H9 (cell line): ENCODE results near the gene ALKBH4. TPM values are rescaled to one million over a fixed set of nuclear protein-coding genes. Genes with fewer than 3 reads are reported as not detected.

Source experiments
- DNase-seq: peaks from one replicate; pipeline ENCODE4 v3.0.0-alpha.2; 2017
- H2AFZ ChIP-seq: one replicate; pipeline ENCODE4 v1.6.1; 2013; ENCODE audit warnings: mild to moderate bottlenecking, low read length, control low read depth, moderate library complexity
- H2AK5ac ChIP-seq: 2 replicates; pipeline ENCODE4 v1.6.1; 2013; ENCODE audit warnings: low read length, control low read depth, mixed read lengths; ENCODE audit not compliant: insufficient read length
- H2BK120ac ChIP-seq: one replicate; pipeline ENCODE4 v1.6.1; 2013; ENCODE audit warnings: low read depth, mild to moderate bottlenecking, low read length, control low read depth, inconsistent platforms; ENCODE audit not compliant: poor library complexity, severe bottlenecking
- H2BK12ac ChIP-seq: 2 replicates; pipeline ENCODE4 v1.6.1; 2013; ENCODE audit warnings: low read length, control low read depth, mixed read lengths, low read depth; ENCODE audit not compliant: insufficient read length
- H2BK15ac ChIP-seq: 2 replicates; pipeline ENCODE4 v1.6.1; 2013; ENCODE audit warnings: low read depth, low read length, control low read depth
- H2BK20ac ChIP-seq: one replicate; pipeline ENCODE4 v1.6.1; 2013; ENCODE audit warnings: low read depth, mild to moderate bottlenecking, low read length, control low read depth, inconsistent platforms; ENCODE audit not compliant: poor library complexity, severe bottlenecking
- H2BK5ac ChIP-seq: 2 replicates; pipeline ENCODE4 v1.6.1; 2013; ENCODE audit warnings: low read length, control low read depth, mixed read lengths; ENCODE audit not compliant: insufficient read length
- H3K14ac ChIP-seq: 2 replicates; pipeline ENCODE4 v1.6.1; 2013; ENCODE audit warnings: low read length, control low read depth; ENCODE audit not compliant: insufficient read depth
- H3K18ac ChIP-seq: 2 replicates; pipeline ENCODE4 v1.6.1; 2013; ENCODE audit warnings: low read depth, mild to moderate bottlenecking, mixed read lengths, low read length, control low read depth; ENCODE audit not compliant: insufficient read length
- H3K23ac ChIP-seq: 2 replicates; pipeline ENCODE4 v1.6.1; 2013; ENCODE audit warnings: low read length, control low read depth, mixed read lengths, low read depth; ENCODE audit not compliant: insufficient read length
- H3K23me2 ChIP-seq: 2 replicates; pipeline ENCODE4 v1.6.1; 2013; ENCODE audit warnings: low read depth, mild to moderate bottlenecking, mixed read lengths, low read length, control low read depth; ENCODE audit not compliant: insufficient read length, poor library complexity, severe bottlenecking
- H3K27ac ChIP-seq: 2 replicates; pipeline ENCODE4 v1.5.1; 2013; ENCODE audit warnings: low read length, control low read depth, mixed read lengths, low read depth; ENCODE audit not compliant: insufficient read length
- H3K27me3 ChIP-seq: 2 replicates; pipeline ENCODE4 v1.6.1; 2013; ENCODE audit warnings: low read length, control low read depth, inconsistent platforms; ENCODE audit not compliant: insufficient read depth
- H3K4ac ChIP-seq: 2 replicates; pipeline ENCODE4 v1.6.1; 2013; ENCODE audit warnings: low read depth, mild to moderate bottlenecking, control low read depth, inconsistent platforms, low read length, moderate library complexity
- H3K4me1 ChIP-seq: 2 replicates; pipeline ENCODE4 v1.6.1; 2013; ENCODE audit warnings: low read length, control low read depth, inconsistent platforms; ENCODE audit not compliant: insufficient read depth
- H3K4me2 ChIP-seq: 2 replicates; pipeline ENCODE4 v1.6.1; 2013; ENCODE audit warnings: low read length, control low read depth, mixed read lengths; ENCODE audit not compliant: insufficient read length, insufficient read depth
- H3K56ac ChIP-seq: 2 replicates; pipeline ENCODE4 v1.6.1; 2013; ENCODE audit warnings: low read depth, mild to moderate bottlenecking, mixed read lengths, low read length, control low read depth; ENCODE audit not compliant: insufficient read length
- H3K79me1 ChIP-seq: 2 replicates; pipeline ENCODE4 v1.6.1; 2013; ENCODE audit warnings: low read depth, mild to moderate bottlenecking, moderate library complexity, low read length, control low read depth, inconsistent platforms; ENCODE audit not compliant: insufficient read depth, poor library complexity, severe bottlenecking
- H3K79me2 ChIP-seq: 2 replicates; pipeline ENCODE4 v1.6.1; 2013; ENCODE audit warnings: low read length, control low read depth, inconsistent platforms; ENCODE audit not compliant: insufficient read depth
- H3K9ac ChIP-seq: 2 replicates; pipeline ENCODE4 v1.6.1; 2013; ENCODE audit warnings: low read length, control low read depth, mixed read lengths; ENCODE audit not compliant: insufficient read length; ENCODE audit errors: extremely low read depth
- H3K9me3 ChIP-seq: one replicate; pipeline ENCODE4 v1.6.1; 2013; ENCODE audit warnings: low read depth, low read length, inconsistent platforms; ENCODE audit not compliant: control insufficient read depth
- H3T11ph ChIP-seq: one replicate; pipeline ENCODE4 v1.6.1; 2013; ENCODE audit warnings: mild to moderate bottlenecking, low read length, control low read depth, inconsistent platforms
- H4K20me1 ChIP-seq: one replicate; pipeline ENCODE4 v1.6.1; 2013; ENCODE audit not compliant: control insufficient read depth, insufficient read length, insufficient read depth
- H4K5ac ChIP-seq: 2 replicates; pipeline ENCODE4 v1.6.1; 2013; ENCODE audit warnings: low read depth, mild to moderate bottlenecking, mixed read lengths, low read length, control low read depth; ENCODE audit not compliant: insufficient read length
- H4K8ac ChIP-seq: replicated peaks from 2 replicates; pipeline ENCODE4 v1.6.1; 2013; ENCODE audit warnings: low read length, control low read depth, mixed read lengths, low read depth; ENCODE audit not compliant: insufficient read length
- H4K91ac ChIP-seq: 2 replicates; pipeline ENCODE4 v1.6.1; 2013; ENCODE audit warnings: low read depth, mild to moderate bottlenecking, moderate library complexity, mixed read lengths, low read length, control low read depth; ENCODE audit not compliant: insufficient read length
- H3K27ac Mint-ChIP-seq, 3 experiments: 2 replicates in 2 of 3; 3 replicates in 1 of 3; pipeline ENCODE4 v1.8.0; 2020 to 2021; ENCODE audit warnings: mixed read lengths in 3 of 3, mild to moderate bottlenecking in 1 of 3, moderate library complexity in 1 of 3
- H3K27me3 Mint-ChIP-seq: 2 replicates; pipeline ENCODE4 v1.8.0; 2021; ENCODE audit warnings: low read depth, mild to moderate bottlenecking, moderate library complexity, mixed read lengths
- H3K36me3 Mint-ChIP-seq, 3 experiments: 2 replicates in 2 of 3; 3 replicates in 1 of 3; pipeline ENCODE4 v1.8.0; 2020 to 2021; ENCODE audit warnings: low read depth in 3 of 3, mixed read lengths in 3 of 3; ENCODE audit not compliant: insufficient read depth in 1 of 3
- H3K4me1 Mint-ChIP-seq, 2 experiments: 2 replicates each; pipeline ENCODE4 v1.8.0; 2020; ENCODE audit warnings: mixed read lengths in 2 of 2
- H3K4me3 Mint-ChIP-seq, 2 experiments: 2 replicates in 1 of 2; 3 replicates in 1 of 2; pipeline ENCODE4 v1.8.0; 2020 to 2021; ENCODE audit warnings: mild to moderate bottlenecking in 2 of 2, mixed read lengths in 2 of 2, moderate library complexity in 1 of 2
- H3K9me3 Mint-ChIP-seq, 2 experiments: 2 replicates in 1 of 2; 3 replicates in 1 of 2; pipeline ENCODE4 v1.8.0; 2020; ENCODE audit warnings: mild to moderate bottlenecking in 2 of 2, mixed read lengths in 2 of 2, moderate library complexity in 1 of 2
- CTCF ChIP-seq: fragments of 200-600 bp; sonication (generic); conservative IDR thresholded peaks from 3 replicates; pipeline ENCODE4 v1.8.0; 2021; ENCODE audit warnings: antibody characterized with exemption, mild to moderate bottlenecking
- WGBS: extraction: QIAGEN DNeasy Blood & Tissue Kit; methylation state at CpG from one replicate; pipeline ENCODE4 v1.1.7; 2013; ENCODE audit warnings: missing lambda C conversion rate, low lambda C conversion rate, mixed read lengths; ENCODE audit not compliant: insufficient read length; ENCODE audit errors: extremely low coverage; 5-methylcytosine and 5-hydroxymethylcytosine counted together
- total RNA-seq: library from RNA; stranded (reverse); gene quantifications from 2 replicates; pipeline ENCODE4 v1.2.1, GENCODE V29; 2021

Gene ALKBH4
- total RNA-seq, 1 experiment from 2014 or later, result 23.9 TPM

- Mint-ChIP-seq H3K4me1 (no peaks in the 10 kb centered on the region), H3K4me3 (no peak overlapping the region)
Measured at GRCh38 chr7:102410123-102410522, 54.5 kb downstream of the ALKBH4 start.

More at GRCh38 chr7:102410123-102410522, 54.5 kb downstream of the ALKBH4 start:
- Histone ChIP-seq H2BK12ac (no peak overlapping the region), H3K9ac (no peak overlapping the region), H4K20me1 (no peaks in the 10 kb centered on the region), H3T11ph (no peak overlapping the region), H4K91ac (no peak overlapping the region), H2BK5ac (no peak overlapping the region), H2AFZ (no peak overlapping the region), H2AK5ac (no peak overlapping the region), H3K79me1 (peaks cover 3% of the 10 kb centered on the region), H4K8ac (no peak overlapping the region), H3K23ac (no peak overlapping the region), H3K4ac (no peak overlapping the region), H3K9me3 (no peaks in the 10 kb centered on the region), H3K23me2 (no peaks in the 10 kb centered on the region), H4K5ac (no peak overlapping the region), H2BK15ac (no peak overlapping the region), H3K27ac (no peak overlapping the region), H3K18ac (no peak overlapping the region), H3K4me2 (no peak overlapping the region), H3K4me1 (no peaks in the 10 kb centered on the region), H2BK20ac (no peak overlapping the region), H2BK120ac (no peak overlapping the region), H3K27me3 (no peaks in the 10 kb centered on the region), H3K14ac (no peak overlapping the region), H3K79me2 (no peaks in the 10 kb centered on the region), H3K56ac (no peak overlapping the region)
- no peaks in the 10 kb centered on the region for H3K27me3 Mint-ChIP-seq
- peaks cover 54 to 89% (median 86%) of the 10 kb centered on the region in 3 experiments for H3K36me3 Mint-ChIP-seq
- H3K9me3 Mint-ChIP-seq, result peaks cover 7 to 13% of the 10 kb centered on the region in 2 experiments
- TF ChIP-seq CTCF, result no peak
- no CpG with 5 or more reads among the region's 6 CpGs for WGBS
- DNase-seq, result no peak
- H3K27ac Mint-ChIP-seq, result no peak overlapping the region; a peak in 1 of 7 replicates
